AG20443 (cell line): ENCODE measurements around the gene AXL.
"Not testable (repeated sequence)": the region's sequence is repeated elsewhere in the genome, so short reads cannot be mapped to it uniquely, and the experiment has no call there.

Experiments used
- DNase-seq: peaks from one replicate; pipeline ENCODE4 v3.0.0; 2012; ENCODE audit warnings: low spot score, mixed read lengths

Gene AXL

DNA sequence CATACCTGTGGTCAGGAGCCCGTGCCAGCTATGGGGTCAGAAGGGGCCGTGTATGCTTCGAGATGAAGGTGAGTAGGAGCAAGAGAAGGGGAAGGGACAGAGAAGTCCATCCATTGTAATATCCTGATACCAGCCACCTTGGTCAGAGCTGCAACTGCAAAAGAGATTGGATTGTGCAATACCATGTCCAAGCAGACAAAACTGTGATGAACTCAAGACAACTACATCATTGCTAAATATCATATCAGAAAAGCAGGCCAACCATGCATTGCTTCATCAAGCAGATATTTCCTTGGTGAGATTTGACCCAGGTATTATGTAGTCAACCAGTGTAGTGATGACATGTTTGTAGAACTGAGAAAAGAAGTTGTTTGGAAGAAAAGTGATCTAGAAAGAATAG lies 57.2 kb downstream of the AXL start:
- no peak for DNase-seq

DNA sequence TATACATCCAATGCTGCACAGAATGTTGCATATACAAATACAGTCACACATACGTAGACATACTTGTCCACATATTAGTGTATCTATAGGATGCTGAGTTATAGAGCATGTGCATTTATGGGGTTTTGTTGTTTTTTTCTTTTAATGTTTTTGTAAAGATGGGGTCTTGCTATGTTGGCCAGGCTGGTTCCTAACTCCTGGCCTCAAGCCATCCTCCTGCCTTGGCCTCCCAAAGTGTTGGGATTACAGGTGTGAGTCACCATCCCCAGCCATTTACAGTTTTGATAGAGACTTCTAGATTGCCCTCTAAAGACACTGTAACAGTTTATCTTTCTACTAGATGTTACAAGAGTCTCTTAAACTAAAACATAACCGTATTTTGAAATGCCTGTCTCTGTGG lies 59.5 kb downstream of the AXL start:
- DNase-seq, result no peak

DNA sequence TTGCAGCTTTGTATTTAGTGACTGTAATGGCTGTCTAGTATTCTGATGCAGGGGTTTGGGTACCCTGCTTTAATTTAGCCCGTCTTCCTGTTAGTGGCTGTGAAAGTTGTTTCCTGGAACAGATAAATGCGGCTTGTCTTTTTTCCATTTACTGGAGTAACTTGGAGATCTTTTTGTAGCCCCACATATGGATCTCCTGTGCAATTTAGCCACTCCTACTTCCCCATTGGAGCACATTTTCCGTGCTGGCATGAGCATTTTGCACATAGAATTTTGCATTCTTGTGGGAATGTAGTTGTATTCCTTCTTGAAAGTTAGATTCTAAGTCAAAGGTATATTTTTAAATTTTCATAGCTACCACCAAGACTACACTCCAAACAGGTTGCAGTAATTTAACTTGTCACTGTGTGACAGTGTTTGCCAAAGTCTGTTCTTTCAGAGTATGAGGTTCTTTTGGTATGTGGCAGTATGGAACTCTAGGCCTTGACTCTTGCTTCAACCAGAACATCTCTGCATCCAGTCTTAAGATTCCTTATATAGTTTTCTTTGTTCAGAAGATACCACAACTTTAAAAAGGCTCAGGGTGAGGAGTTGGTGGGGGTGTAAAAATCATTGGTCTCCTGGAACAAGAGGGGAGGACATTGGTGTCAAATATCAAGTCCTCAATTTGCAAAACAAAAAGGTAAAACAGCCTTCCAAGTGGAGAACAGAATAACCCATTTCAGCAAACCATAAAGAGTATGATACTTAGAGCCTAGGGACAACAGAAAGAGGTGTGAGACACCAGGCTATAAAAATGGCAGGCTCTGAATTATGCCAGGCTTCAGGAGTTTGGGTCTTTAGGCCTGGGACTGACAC lies 69.9 kb downstream of the AXL start:
- no peak for DNase-seq

DNA sequence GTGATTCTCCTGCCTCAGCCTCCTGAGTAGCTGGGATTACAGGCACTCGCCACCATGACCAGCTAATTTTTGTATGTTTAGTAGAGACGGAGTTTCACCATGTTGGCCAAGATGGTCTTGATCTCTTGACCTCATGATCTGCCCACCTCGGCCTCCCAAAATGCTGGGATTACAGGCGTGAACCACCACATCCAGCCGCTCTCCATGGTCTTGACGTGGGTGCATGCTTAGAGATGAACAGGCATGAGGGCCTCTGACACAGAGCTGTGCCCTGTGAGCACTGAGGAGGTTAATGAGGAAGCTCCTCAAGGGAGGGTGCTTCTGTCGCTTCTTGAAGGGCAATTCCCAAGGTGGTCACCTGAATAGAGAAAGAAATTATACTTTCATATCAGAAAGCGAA lies 70.8 kb downstream of the AXL start:
- not testable (repeated sequence) for DNase-seq

DNA sequence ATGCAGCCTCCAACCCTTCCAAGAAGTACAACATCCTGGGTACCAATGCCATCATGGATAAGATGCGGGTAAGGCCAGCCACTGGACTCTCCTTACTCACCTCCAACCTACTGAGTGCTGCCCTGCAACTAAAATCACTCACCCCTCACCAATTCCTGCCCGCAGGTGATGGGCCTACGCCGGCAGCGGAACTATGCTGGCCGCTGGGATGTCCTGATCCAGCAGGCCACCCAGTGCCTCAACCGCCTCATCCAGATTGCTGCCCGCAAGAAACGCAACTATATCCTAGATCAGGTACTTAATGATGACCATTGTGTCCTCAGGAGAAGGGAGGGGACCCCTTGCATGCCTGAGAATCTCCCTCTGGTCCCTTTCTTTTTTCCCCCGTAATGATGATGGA lies 75.4 kb downstream of the AXL start:
- DNase-seq, result no peak

DNA sequence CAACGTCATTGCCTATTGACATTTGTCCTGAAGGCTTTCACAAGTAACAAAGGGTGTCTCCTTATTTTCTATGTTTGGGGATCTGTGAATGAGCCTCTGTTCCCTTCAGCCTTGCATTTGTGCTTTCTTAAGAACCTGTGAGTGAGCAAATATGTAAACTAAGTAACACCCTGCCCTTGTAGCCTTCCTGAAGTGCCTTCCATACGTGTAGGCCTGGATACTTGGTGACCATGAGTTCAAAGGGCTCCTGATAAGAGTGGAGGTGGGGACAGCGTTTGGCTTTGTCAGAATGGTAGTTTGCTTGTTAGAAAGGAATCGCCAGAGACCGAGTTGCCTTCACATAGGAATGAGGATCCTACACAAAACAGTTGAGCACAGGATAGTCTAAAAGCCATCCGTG lies 76.5 kb downstream of the AXL start:
- DNase-seq, result no peak

DNA sequence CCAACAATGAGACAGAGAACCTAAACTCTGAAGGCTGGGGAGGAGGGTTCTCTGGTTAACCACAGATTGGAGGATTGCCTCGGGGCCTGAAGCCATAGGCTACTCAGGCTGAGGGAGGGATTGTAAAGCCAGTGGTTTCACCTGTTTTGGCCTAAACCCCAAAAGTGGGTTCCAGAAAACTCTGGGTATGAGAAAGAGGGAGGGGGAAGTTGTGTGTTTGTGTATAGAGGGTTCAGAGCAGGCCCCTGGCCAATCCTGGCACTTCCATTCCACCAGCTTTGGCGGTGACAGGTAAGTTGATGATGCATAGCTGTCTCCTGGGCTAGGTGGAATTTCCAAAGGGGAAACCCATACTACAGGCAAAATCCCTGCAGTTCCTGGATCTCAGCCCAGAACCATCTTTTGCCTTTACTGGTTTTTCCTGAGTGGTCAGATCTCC lies 77.4 kb downstream of the AXL start:
- no peak for DNase-seq

DNA sequence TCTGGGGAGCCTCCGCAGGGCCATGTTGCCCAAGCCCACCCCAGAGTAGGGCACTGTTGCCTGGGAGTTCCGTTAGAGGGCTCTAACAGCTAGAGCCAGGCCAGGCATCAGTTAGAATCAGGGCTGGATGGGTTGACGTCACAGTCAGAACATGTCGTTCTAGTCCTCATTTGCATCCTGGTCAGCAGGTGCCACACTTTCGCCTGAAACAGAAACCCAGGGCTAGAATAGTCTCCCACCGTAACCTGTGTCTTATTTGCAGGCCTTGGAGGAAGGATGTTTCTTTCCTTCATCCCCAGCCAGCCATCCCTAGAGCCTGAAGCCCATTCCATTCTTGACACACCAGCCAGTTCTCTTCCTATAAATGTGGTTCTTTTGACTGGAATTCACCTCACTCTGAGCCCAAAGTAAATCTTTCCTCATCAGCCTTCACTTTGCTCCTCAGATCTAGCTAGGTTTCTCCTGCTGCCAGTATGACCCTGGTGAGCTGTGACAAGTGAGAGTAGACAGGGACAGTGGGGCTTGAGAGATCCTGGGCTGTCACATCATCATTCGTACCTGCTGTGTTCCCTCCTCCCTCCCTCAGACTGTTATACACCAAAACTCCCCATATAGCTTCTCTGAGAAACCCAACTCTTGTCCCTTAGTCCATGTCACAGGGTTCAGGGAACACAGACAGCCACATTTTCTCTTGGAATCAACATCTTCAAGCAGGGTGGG lies 78.8 kb downstream of the AXL start:
- no peak for DNase-seq

DNA sequence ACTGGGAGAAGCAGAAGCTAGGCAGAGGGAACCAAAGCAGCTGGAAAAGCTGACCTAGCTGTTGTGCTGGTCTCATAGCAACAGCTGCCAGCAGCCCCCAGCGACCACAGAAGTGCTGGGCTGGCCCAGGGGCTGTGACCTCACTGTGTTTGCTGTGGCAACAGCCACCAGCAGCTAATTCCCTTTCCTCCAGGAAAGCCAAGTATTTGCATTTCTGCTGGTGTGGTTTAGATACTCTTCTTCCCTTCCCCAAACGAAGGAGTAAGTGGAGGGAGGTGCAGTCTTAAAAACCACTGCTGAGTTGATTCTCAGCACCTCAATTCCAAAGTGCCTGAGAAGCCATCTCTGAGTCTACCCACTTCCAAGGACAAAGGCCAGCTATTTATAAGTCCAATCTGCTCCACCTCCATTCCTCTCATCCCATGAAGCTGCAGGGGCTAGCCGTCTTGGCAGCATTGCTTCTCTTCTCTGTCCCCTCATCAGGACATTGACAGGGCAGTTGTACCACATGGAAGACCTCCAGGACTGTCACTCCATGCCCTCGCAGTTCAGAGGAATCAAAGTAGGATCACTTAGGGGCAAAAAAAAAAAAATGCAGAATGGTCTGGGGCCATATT lies 79.4 kb downstream of the AXL start:
- DNase-seq, result peak; percentile 93

DNA sequence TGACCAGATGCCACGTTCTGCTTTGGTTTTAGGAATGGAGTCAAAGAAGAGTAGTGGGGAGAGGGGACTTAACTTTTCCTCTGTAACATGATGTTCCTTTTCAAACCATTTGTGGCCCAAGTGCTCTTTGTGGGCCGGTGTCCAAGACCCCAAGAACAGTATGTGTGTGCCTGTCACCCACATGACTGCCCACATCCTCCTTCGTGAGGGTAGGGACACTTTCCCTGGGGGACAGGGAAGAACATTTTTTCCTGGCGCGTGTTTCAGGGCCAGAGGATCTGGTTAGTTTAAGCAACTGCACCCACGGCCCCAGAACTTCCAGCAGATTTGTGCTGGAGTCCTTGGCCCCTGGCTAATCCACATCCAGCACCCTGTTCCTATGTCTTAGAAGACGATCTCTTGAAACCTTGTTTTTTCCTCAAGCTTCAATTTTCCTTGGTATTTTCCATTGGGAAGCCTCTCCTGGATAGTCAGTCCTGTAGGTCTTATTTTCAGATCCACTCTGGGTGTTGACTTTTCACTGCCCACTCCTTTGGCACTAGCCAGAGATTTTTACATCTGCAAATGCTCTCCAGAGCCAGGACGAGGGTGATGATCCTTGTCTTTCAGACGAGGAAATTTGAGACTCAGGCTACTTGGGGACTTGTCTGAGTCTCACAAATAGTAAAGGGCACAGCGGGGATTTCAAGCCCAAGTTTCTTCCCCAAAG lies 80.2 kb downstream of the AXL start:
- no peak for DNase-seq

DNA sequence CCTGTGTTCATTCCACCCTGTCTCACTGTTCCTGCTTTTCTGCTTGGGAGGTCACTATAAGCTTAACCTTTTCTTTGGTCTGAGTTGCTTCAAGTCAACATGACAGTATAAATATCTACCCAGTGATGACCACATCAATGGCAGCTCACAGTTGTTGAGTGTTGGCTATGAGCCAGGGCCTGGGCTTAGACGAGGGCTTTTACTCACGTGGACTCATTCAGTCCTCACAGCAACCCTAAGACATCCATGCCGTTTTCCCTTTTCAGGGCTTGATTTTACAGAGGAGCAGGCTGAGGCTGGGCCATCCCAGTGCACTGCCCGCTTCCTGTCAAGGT lies 80.7 kb downstream of the AXL start:
- DNase-seq, result peak; percentile 49

DNA sequence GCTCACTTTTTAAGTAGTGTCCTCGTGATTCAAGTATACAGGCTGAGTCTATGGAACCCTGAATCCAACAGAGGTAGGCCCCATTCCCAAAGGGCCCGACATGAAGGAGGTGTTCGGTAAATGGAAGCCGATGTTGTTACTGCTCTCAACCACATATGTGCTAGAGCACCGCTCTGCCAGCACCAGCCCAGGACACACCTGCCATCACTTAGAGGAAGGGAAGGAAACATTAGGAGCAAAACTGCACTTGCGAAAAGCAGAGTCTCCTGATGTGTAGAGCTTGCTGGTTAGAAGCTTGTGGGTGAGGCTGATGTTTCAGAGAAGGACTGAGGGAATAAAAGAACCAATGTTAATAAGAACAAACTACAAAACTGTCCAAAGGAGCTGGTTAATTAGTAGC lies 81.5 kb downstream of the AXL start:
- DNase-seq, result no peak

DNA sequence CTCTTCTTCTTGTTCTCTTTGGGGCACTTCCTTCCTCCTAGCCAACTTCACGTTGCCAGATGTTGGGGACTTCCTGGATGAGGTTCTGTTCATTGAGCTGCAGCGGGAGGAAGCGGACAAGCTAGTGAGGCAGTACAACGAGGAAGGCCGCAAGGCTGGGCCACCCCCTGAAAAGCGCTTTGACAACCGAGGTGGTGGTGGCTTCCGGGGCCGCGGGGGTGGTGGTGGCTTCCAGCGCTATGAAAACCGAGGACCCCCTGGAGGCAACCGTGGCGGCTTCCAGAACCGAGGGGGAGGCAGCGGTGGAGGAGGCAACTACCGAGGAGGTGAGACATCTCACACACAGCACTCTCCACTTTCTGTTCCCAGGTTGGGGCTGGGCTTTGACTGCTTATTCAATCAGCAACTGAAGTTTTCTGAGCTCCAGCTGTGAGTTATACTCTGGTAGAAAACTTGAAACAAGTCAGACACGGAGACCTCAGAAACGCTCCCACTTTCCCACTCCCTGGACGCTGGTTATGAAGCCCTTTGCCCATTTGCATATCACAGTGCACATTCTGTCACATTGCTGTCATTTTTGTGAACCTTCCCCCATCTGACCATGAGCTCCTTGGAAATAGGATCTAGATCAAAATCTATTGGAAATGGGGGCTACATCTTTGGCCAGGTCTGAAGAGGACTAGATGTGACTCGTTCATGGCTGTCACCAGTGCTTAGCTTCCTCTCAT lies 83.8 kb downstream of the AXL start:
- DNase-seq, result no peak

DNA sequence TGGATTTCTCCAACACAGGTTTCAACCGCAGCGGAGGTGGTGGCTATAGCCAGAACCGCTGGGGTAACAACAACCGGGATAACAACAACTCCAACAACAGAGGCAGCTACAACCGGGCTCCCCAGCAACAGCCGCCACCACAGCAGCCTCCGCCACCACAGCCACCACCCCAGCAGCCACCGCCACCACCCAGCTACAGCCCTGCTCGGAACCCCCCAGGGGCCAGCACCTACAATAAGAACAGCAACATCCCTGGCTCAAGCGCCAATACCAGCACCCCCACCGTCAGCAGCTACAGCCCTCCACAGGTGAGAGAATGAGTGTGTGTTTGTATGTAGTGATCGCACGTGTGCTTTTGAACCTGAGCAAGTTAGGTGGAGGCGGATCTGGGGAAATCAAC lies 84.9 kb downstream of the AXL start:
- no peak for DNase-seq

DNA sequence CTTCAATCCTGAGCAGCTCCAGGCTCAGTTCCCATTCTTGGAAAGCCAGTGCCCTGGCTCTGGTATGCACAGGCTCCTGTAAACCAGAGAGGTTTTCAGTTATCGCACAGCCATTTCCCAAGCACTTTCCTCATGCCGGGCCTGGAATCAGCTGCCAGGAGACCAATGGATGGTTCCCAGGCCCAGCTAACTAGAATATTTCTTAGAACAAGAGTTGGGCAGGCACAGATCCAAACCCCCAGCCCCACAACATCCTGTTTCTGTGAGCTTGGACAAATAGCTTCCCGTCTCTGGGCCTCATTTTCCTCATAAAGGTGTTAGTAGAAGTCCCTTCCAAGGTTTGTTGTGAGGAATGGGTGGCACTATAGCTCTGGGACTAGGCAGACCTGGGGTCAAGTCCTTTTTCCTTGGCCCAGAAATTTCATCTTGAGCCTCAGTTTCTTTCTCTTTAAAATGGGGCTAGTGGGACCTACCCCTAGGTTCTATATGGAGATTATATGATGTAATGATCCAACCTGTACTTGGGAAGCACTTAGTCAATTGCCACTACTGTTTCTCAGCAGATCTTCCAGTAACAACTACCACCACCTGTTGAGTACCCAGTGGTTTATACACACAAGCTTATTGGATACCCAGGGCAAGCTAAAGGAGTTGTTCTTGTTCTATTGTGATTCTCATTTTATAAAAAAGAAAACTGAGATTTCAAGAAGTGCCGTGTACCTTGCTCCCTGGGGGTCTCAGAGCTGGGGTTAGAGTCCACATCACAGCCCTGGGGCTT lies 85.9 kb downstream of the AXL start:
- DNase-seq, result no peak

DNA sequence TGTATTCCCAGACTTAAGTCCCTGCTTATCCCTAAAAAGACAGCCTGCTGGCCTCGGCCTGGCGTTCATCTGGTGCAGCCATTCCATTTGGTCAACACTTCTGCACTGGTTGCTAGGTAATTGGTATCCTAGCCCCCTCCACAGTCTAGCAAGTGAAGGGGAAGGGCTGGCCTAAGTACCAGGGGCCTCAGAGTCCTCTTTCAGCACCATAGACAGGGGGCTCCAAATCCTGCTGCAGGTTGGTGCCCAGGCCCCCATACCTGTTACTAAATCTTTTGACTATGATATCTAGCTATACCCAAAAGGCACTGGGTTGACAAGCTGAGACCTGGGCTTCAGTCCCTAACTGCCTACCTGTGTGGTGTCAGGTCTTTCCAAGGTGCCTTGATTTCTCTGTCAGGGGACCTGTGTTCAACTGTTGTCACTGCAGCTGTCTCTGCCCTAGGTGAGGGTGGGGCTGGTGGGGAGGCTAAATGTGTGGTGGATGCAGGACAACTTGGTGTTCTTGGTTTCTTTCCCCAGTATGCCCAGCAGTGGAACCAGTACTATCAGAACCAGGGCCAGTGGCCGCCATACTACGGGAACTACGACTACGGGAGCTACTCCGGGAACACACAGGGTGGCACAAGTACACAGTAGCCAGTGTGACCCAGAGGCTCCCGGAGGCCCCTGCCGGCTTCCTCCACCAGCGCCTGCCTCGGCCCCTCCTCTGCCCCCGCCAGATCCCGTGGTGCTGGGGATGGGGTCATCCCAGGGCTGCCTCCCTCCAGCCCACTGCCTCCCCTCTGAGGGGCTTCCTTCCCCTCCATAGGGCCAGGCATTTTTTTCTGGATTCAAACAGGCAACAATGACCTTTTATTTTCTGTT lies 87.1 kb downstream of the AXL start:
- no peak for DNase-seq

DNA sequence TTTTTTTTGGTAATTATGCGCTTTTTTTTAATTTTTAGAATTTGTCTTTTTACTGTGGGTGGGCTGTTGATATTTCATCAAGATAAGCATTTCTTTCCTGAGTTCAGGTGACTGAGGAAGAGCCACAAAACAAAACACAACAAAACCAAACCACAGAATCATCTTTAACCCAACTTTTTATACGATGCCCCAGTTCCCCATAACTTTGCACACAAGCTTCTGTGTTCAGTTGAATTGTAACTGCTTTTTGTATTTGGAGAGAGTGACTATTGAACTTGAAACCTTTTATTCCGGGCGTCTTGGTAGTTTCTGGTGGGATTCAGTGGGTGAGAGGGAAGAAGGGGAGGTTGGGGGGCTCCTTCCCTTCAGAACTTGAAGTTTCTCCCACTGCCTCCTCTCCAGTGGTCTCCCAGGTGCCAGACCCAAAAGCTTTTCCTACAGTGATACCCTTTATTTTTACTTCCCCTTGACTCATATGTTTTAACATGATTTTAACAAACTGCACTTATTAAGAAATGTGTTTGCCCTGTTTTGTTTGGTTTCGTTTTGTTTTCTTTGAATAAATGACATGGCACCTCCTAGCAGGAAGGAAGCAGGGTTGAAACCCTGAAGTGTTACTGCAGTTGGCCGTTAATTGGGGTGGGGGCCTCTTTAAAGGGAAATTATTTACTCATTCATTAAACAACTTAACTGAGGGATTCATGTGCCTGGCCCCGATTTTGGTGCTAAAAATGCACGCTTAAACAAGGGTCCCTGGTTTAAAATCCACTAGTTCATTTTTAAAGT lies 88.3 kb downstream of the AXL start:
- no peak for DNase-seq

DNA sequence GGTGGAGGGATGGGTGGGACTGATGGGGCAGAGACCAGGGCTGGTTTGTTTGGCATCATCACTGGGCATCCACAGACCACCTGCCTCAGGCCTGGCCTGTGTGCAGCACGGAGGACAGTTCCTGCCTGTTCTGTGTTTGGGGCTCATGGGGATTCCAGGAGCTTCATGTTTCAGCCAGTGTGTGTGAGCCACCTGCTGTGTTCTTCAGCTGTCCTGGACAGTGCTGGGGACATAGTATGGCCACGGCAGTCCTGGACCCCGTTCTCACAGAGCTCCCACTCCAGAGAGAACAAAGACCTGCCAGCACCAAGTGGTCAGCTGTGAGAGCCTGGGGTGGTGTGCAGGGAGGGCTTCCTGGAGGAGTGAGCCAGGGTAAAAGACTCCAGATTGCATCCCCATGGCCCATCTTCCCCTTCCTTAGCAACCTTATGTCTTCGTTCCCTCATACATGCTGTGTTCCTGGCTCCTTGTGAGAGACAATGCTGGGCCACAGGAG lies 89.0 kb downstream of the AXL start:
- DNase-seq, result no peak
